NCI-H187 treated with DMSO at 0.1 percent for 48 hours (cell line): Measurements from ENCODE around the gene DMWD.

Source experiments
- DNase-seq: peaks from one replicate; lab custom pipeline; 2025; lab: John Stamatoyannopoulos, UW

Gene DMWD

GRCh38 chr19:45792470-45793177, at the start of gene DMWD:
Gene DMWD, minus strand, starts transcription at chr19:45792845. Its CDS starts 89 bp downstream, at chr19:45792756.
- peak; percentile 97 for DNase-seq

GRCh38 chr19:45842198-45842597, 49.6 kb upstream of the DMWD start:
- no peak for DNase-seq

- no peak for DNase-seq
Observed at GRCh38 chr19:45834970-45835369, 42.3 kb upstream of the DMWD start.

- no peak for DNase-seq
Observed at GRCh38 chr19:45828945-45829344, 36.3 kb upstream of the DMWD start.

GRCh38 chr19:45828523-45828922, 35.9 kb upstream of the DMWD start:
- no peak for DNase-seq

GRCh38 chr19:45827459-45828093, 34.9 kb upstream of the DMWD start:
- DNase-seq = no peak

- DNase-seq = no peak
Observed at GRCh38 chr19:45826934-45827333, 34.3 kb upstream of the DMWD start.

GRCh38 chr19:45825917-45826893, 33.6 kb upstream of the DMWD start:
- DNase-seq = no peak

- no peak for DNase-seq
Observed at GRCh38 chr19:45825263-45825605, 32.6 kb upstream of the DMWD start.

- no peak for DNase-seq
Observed at GRCh38 chr19:45824531-45825262, 32.1 kb upstream of the DMWD start.

- DNase-seq = no peak
Observed at GRCh38 chr19:45824041-45824471, 31.4 kb upstream of the DMWD start.

- no peak for DNase-seq
Observed at GRCh38 chr19:45823182-45823581, 30.5 kb upstream of the DMWD start.

- DNase-seq = no peak
Observed at GRCh38 chr19:45822716-45823115, 30.1 kb upstream of the DMWD start.

GRCh38 chr19:45821570-45821969, 28.9 kb upstream of the DMWD start:
- DNase-seq = no peak

- DNase-seq = no peak
Observed at GRCh38 chr19:45821103-45821521, 28.5 kb upstream of the DMWD start.

- no peak for DNase-seq
Observed at GRCh38 chr19:45820413-45821102, 27.9 kb upstream of the DMWD start.

- no peak for DNase-seq
Observed at GRCh38 chr19:45819769-45820168, 27.1 kb upstream of the DMWD start.

- DNase-seq = no peak
Observed at GRCh38 chr19:45817725-45818301, 25.2 kb upstream of the DMWD start.

GRCh38 chr19:45817010-45817724, 24.5 kb upstream of the DMWD start:
- peak; percentile 70 for DNase-seq
